ENCODE results near the gene CREBBP.

Gene CREBBP

GRCh38 chr16:3797904-3798811, 82.4 kb downstream of the CREBBP start:
- DNase-seq (ENCODE audit: low read depth in 2 of 2), result no peak

GRCh38 chr16:3797473-3797872, 83.0 kb downstream of the CREBBP start:
- DNase-seq (ENCODE audit: low read depth in 2 of 2), result no peak

GRCh38 chr16:3793161-3793576, 87.3 kb downstream of the CREBBP start:
- DNase-seq (ENCODE audit: low read depth in 2 of 2), result no peak

- no peak for DNase-seq (ENCODE audit: low read depth in 2 of 2)
Observed at GRCh38 chr16:3792472-3793012, 88.0 kb downstream of the CREBBP start.

- DNase-seq (ENCODE audit: low read depth in 2 of 2), result no peak
Observed at GRCh38 chr16:3791701-3792100, 88.8 kb downstream of the CREBBP start.

GRCh38 chr16:3789375-3790099, 91.0 kb downstream of the CREBBP start:
- no peak for DNase-seq (ENCODE audit: low read depth in 2 of 2)

GRCh38 chr16:3788711-3789374, 91.7 kb downstream of the CREBBP start:
- no peak for DNase-seq (ENCODE audit: low read depth in 2 of 2)

- no peak for DNase-seq (ENCODE audit: low read depth in 2 of 2)
Observed at GRCh38 chr16:3787924-3788661, 92.4 kb downstream of the CREBBP start.

GRCh38 chr16:3785413-3785812, 95.1 kb downstream of the CREBBP start:
- no peak for DNase-seq (ENCODE audit: low read depth in 2 of 2)

- no peak for DNase-seq (ENCODE audit: low read depth in 2 of 2)
Observed at GRCh38 chr16:3783516-3783915, 97.0 kb downstream of the CREBBP start.

GRCh38 chr16:3782566-3782965, 97.9 kb downstream of the CREBBP start:
- no peak for DNase-seq (ENCODE audit: low read depth in 2 of 2)

GRCh38 chr16:3781421-3781820, 99.1 kb downstream of the CREBBP start:
- no peak for DNase-seq (ENCODE audit: low read depth in 2 of 2)

- DNase-seq (ENCODE audit: low read depth in 2 of 2), result no peak
Observed at GRCh38 chr16:3780570-3780969, 99.9 kb downstream of the CREBBP start.

- no peak for DNase-seq (ENCODE audit: low read depth in 2 of 2)
Observed at GRCh38 chr16:3776316-3776715, 104.2 kb downstream of the CREBBP start.

- DNase-seq (ENCODE audit: low read depth in 2 of 2), result no peak
Observed at GRCh38 chr16:3774819-3775218, 105.7 kb downstream of the CREBBP start.

GRCh38 chr16:3774156-3774767, 106.3 kb downstream of the CREBBP start:
- DNase-seq (ENCODE audit: low read depth in 2 of 2), result no peak

- no peak for DNase-seq (ENCODE audit: low read depth in 2 of 2)
Observed at GRCh38 chr16:3773663-3774062, 106.8 kb downstream of the CREBBP start.

- DNase-seq (ENCODE audit: low read depth in 2 of 2), result no peak
Observed at GRCh38 chr16:3771513-3771912, 109.0 kb downstream of the CREBBP start.

GRCh38 chr16:3770530-3770929, 110.0 kb downstream of the CREBBP start:
- DNase-seq (ENCODE audit: low read depth in 2 of 2), result no peak

- no peak for DNase-seq (ENCODE audit: low read depth in 2 of 2)
Observed at GRCh38 chr16:3769942-3770341, 110.6 kb downstream of the CREBBP start.

GRCh38 chr16:3769013-3769412, 111.5 kb downstream of the CREBBP start:
- no peak for DNase-seq (ENCODE audit: low read depth in 2 of 2)
